ENCODE data around the gene HMG20B. TPM values are rescaled to one million over a fixed set of nuclear protein-coding genes. Genes with fewer than 3 reads are reported as not detected.

Gene HMG20B
- total RNA-seq, 1 experiment from 2014 or later: 58.1 TPM

DNA sequence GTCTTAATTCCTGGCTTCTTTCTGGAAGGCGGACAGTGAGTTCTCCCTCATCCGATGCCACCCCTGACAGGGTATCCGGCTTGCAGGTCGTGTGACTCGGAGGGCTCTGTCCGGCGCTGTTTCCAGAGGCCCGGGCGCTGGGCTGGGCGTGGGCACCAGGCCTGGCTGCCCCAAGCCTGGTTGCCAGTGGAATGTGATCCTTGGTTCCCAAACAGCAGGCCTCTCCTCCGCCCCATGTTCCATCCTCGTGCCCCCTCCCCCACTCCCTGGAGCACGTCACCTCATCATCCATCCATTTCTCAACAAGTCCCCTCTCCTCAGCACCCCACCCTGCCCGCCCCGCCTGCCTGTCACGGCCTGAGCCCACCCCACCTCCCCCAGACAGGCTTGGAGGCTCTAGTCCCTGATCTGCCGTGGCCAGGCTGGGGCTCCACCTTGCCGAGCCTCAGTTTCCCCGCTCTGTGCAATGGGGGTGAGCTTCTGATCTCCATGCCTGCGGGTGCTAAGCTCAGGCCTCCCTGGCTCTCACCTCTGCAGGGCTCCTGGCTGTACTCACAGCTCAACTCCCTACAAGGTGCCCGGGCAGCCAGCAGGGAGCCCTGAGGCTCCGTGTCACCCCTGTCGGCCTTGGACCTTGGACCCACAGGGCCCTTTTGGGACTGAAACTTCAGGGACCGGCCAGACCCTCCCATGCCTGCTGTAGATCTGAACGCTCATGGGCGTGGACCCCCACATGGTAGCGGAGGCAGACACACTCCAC is 31.7 kb downstream of the HMG20B start:
- peaks cover 10% of the 10 kb centered on the region for H3K36me3 Mint-ChIP-seq (ENCODE audit: insufficient read depth, unreplicated experiment)
- no peak for DNase-seq
- CTCF ChIA-PET: no interaction called here
- no peaks in the 10 kb centered on the region for H3K9me3 Mint-ChIP-seq (ENCODE audit: low read depth, unreplicated experiment)
- no TSS peak for BruUV-seq (replicated peaks)
- H3K27ac Mint-ChIP-seq (ENCODE audit: unreplicated experiment): no peak overlapping the region
- H3K4me1 Mint-ChIP-seq (ENCODE audit: low read depth, unreplicated experiment): peaks cover 11% of the 10 kb centered on the region
- intact Hi-C loops (cut with micrococcal nuclease; ENCODE audit: unreplicated experiment): no loop called here
- H3K27me3 Mint-ChIP-seq (ENCODE audit: unreplicated experiment): no peaks in the 10 kb centered on the region
- TF ChIP-seq, protein P1, sequence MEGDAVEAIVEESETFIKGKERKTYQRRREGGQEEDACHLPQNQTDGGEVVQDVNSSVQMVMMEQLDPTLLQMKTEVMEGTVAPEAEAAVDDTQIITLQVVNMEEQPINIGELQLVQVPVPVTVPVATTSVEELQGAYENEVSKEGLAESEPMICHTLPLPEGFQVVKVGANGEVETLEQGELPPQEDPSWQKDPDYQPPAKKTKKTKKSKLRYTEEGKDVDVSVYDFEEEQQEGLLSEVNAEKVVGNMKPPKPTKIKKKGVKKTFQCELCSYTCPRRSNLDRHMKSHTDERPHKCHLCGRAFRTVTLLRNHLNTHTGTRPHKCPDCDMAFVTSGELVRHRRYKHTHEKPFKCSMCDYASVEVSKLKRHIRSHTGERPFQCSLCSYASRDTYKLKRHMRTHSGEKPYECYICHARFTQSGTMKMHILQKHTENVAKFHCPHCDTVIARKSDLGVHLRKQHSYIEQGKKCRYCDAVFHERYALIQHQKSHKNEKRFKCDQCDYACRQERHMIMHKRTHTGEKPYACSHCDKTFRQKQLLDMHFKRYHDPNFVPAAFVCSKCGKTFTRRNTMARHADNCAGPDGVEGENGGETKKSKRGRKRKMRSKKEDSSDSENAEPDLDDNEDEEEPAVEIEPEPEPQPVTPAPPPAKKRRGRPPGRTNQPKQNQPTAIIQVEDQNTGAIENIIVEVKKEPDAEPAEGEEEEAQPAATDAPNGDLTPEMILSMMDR (IDR thresholded peaks at IDR 0.05; ENCODE audit: unreplicated experiment): no peak
- no peak overlapping the region for H3K4me3 Mint-ChIP-seq (ENCODE audit: low read depth, unreplicated experiment)

DNA sequence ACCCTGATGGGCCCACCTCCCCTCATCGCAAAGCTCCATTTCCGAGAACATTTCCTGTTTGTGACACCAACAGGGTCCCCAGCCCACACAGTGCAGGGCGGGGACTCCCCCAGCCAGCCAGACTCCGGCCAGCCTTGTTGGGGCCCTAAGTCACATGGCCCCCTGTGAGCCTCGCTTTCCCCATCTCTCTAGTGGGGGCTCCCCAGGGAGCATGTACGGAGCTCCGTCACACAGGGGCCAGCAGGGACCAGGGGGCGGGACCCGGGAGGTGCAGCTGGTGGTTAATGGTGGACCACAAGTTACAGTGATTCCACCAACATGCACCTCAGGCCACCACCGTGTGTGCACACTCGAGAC is 32.2 kb downstream of the HMG20B start:
- TF ChIP-seq, protein P1 (IDR thresholded peaks at IDR 0.05; ENCODE audit: unreplicated experiment): no peak
- BruUV-seq (replicated peaks): no TSS peak
- peaks cover 10% of the 10 kb centered on the region for H3K36me3 Mint-ChIP-seq (ENCODE audit: insufficient read depth, unreplicated experiment)
- no peak overlapping the region for H3K4me3 Mint-ChIP-seq (ENCODE audit: low read depth, unreplicated experiment)
- no peaks in the 10 kb centered on the region for H3K9me3 Mint-ChIP-seq (ENCODE audit: low read depth, unreplicated experiment)
- no peaks in the 10 kb centered on the region for H3K27me3 Mint-ChIP-seq (ENCODE audit: unreplicated experiment)
- no peak overlapping the region for H3K27ac Mint-ChIP-seq (ENCODE audit: unreplicated experiment)
- CTCF ChIA-PET: no interaction called here
- intact Hi-C loops (cut with micrococcal nuclease; ENCODE audit: unreplicated experiment): no loop called here
- peaks cover 11% of the 10 kb centered on the region for H3K4me1 Mint-ChIP-seq (ENCODE audit: low read depth, unreplicated experiment)
- no peak for DNase-seq

DNA sequence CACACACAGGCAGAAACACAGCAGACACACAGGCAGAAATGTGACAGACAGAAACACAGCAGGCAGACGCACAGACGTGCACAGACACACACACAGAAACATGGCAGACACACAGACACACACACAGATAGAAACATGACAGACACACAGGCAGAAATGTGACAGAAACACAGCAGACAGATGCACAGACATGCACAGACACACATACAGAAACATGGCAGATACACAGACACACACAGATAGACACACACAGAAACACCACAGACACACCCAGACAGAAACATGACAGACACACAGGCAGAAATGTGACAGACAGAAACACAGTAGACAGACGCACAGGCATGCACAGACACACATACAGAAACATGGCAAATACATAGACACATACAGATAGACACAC is 32.6 kb downstream of the HMG20B start:
- TF ChIP-seq, protein P1 (IDR thresholded peaks at IDR 0.05; ENCODE audit: unreplicated experiment): no peak
- Mint-ChIP-seq H3K27me3 (ENCODE audit: unreplicated experiment) (no peaks in the 10 kb centered on the region), H3K4me3 (ENCODE audit: low read depth, unreplicated experiment) (no peak overlapping the region), H3K4me1 (ENCODE audit: low read depth, unreplicated experiment) (peaks cover 11% of the 10 kb centered on the region), H3K27ac (ENCODE audit: unreplicated experiment) (no peak overlapping the region), H3K36me3 (ENCODE audit: insufficient read depth, unreplicated experiment) (peaks cover 14% of the 10 kb centered on the region), H3K9me3 (ENCODE audit: low read depth, unreplicated experiment) (no peaks in the 10 kb centered on the region)
- CTCF ChIA-PET: no interaction called here
- DNase-seq: no peak
- BruUV-seq (replicated peaks): no TSS peak
- intact Hi-C loops (cut with micrococcal nuclease; ENCODE audit: unreplicated experiment): no loop called here

DNA sequence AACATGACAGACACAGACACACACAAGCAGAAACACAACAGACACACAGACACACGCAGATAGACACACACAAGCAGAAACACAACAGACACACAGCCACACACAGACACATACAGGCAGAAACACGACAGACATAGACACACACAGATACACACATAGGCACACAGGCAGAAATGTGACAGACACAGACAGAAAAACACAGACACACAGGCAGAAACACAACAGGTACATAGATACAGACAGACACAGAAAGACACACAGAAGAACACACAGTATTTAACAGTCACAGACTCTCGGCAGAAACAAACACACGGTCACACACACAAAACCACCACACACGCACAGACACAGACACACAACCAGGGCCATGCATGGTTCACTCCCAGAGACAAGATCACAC is 33.0 kb downstream of the HMG20B start:
- Mint-ChIP-seq H3K4me3 (ENCODE audit: low read depth, unreplicated experiment) (no peak overlapping the region), H3K9me3 (ENCODE audit: low read depth, unreplicated experiment) (no peaks in the 10 kb centered on the region), H3K4me1 (ENCODE audit: low read depth, unreplicated experiment) (peaks cover 11% of the 10 kb centered on the region), H3K27ac (ENCODE audit: unreplicated experiment) (no peak overlapping the region), H3K27me3 (ENCODE audit: unreplicated experiment) (no peaks in the 10 kb centered on the region), H3K36me3 (ENCODE audit: insufficient read depth, unreplicated experiment) (peaks cover 18% of the 10 kb centered on the region)
- TF ChIP-seq, protein P1 (IDR thresholded peaks at IDR 0.05; ENCODE audit: unreplicated experiment): no peak
- BruUV-seq (replicated peaks): no TSS peak
- no peak for DNase-seq
- intact Hi-C loops (cut with micrococcal nuclease; ENCODE audit: unreplicated experiment): no loop called here
- CTCF ChIA-PET: no interaction called here
